ENCODE data around the gene GLMN. TPM values are rescaled to one million over a fixed set of nuclear protein-coding genes. Genes with fewer than 3 reads are reported as not detected.
A peak's percentile ranks its signal among the peaks of the same experiment; 100 is the strongest.
"Not testable (repeated sequence)": the region's sequence is repeated elsewhere in the genome, so short reads cannot be mapped to it uniquely, and the experiment has no call there.

GLMN gene
- total RNA-seq, 1 experiment from 2014 or later, result 23.2 TPM

- Histone ChIP-seq H3K36me3 (replicated peaks; ENCODE audit: control insufficient read depth, insufficient read depth, low read length) (peaks cover 1% of the 10 kb centered on the region), H3K27me3 (ENCODE audit: control insufficient read depth, insufficient read depth, low read length) (no peaks in the 10 kb centered on the region), H3K4me3 (ENCODE audit: insufficient read depth, low read depth, low read length) (no peak overlapping the region)
- DNase-seq, result no peak
Observed at GRCh38 chr1:92315766-92316599, 17.2 kb upstream of the GLMN start.

- H3K27me3 ChIP-seq (ENCODE audit: control insufficient read depth, insufficient read depth, low read length), result no peaks in the 10 kb centered on the region
- DNase-seq, result no peak
- no peak overlapping the region for H3K4me3 ChIP-seq (ENCODE audit: insufficient read depth, low read depth, low read length)
- peaks cover 2% of the 10 kb centered on the region for H3K36me3 ChIP-seq (replicated peaks; ENCODE audit: control insufficient read depth, insufficient read depth, low read length)
Observed at GRCh38 chr1:92314024-92314423, 15.2 kb upstream of the GLMN start.

GRCh38 chr1:92310185-92310597, 11.4 kb upstream of the GLMN start:
- H3K4me3 ChIP-seq (ENCODE audit: insufficient read depth, low read depth, low read length), result no peak overlapping the region
- DNase-seq, result peak; percentile 14

GRCh38 chr1:92307980-92308379, 9.2 kb upstream of the GLMN start:
- DNase-seq, result no peak
- H3K36me3 ChIP-seq (replicated peaks; ENCODE audit: control insufficient read depth, insufficient read depth, low read length), result peaks cover 6% of the 10 kb centered on the region
- no peaks in the 10 kb centered on the region for H3K27me3 ChIP-seq (ENCODE audit: control insufficient read depth, insufficient read depth, low read length)
- H3K4me3 ChIP-seq (ENCODE audit: insufficient read depth, low read depth, low read length), result no peak overlapping the region

More at GRCh38 chr1:92310185-92310597, 11.4 kb upstream of the GLMN start:
- peaks cover 4% of the 10 kb centered on the region for H3K36me3 ChIP-seq (replicated peaks; ENCODE audit: control insufficient read depth, insufficient read depth, low read length)
- no peaks in the 10 kb centered on the region for H3K27me3 ChIP-seq (ENCODE audit: control insufficient read depth, insufficient read depth, low read length)

GRCh38 chr1:92306020-92306419, 7.2 kb upstream of the GLMN start:
- no peak for DNase-seq
- H3K36me3 ChIP-seq (replicated peaks; ENCODE audit: control insufficient read depth, insufficient read depth, low read length), result peaks cover 6% of the 10 kb centered on the region
- no peak overlapping the region for H3K4me3 ChIP-seq (ENCODE audit: insufficient read depth, low read depth, low read length)
- H3K27me3 ChIP-seq (ENCODE audit: control insufficient read depth, insufficient read depth, low read length), result no peaks in the 10 kb centered on the region

- H3K36me3 ChIP-seq (replicated peaks; ENCODE audit: control insufficient read depth, insufficient read depth, low read length), result peaks cover 7% of the 10 kb centered on the region
- DNase-seq, result no peak
- no peak overlapping the region for H3K4me3 ChIP-seq (ENCODE audit: insufficient read depth, low read depth, low read length)
- no peaks in the 10 kb centered on the region for H3K27me3 ChIP-seq (ENCODE audit: control insufficient read depth, insufficient read depth, low read length)
Observed at GRCh38 chr1:92301021-92301420, 2.2 kb upstream of the GLMN start.

- Histone ChIP-seq H3K4me3 (ENCODE audit: insufficient read depth, low read depth, low read length) (peak overlapping the region; percentile 93), H3K27me3 (ENCODE audit: control insufficient read depth, insufficient read depth, low read length) (no peaks in the 10 kb centered on the region)
Observed at GRCh38 chr1:92299477-92300150, 827 bp upstream of the GLMN start.

DNA sequence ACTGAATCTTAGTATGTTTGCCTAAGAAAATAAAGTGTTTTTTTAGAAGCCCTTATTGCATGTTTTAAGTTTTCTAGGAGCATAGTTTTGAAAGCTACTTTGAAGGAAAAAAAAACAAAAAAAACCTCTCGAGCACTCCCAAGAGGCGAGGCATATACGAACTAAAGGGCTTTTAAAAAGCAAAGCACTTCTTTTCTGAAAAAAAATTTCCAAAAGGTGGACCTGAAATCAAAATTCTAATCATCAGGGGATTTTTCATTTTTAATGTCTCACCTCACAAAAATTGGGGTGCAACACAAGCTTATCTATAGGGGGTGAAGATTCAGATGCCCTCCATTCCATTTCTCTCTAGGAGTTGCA, 594 bp downstream of the GLMN start:
- Histone ChIP-seq H3K27me3 (ENCODE audit: control insufficient read depth, insufficient read depth, low read length) (no peaks in the 10 kb centered on the region), H3K36me3 (replicated peaks; ENCODE audit: control insufficient read depth, insufficient read depth, low read length) (peaks cover 4% of the 10 kb centered on the region), H3K4me3 (ENCODE audit: insufficient read depth, low read depth, low read length) (peak overlapping the region; percentile 93)
- DNase-seq, result no peak

More at GRCh38 chr1:92299477-92300150, 827 bp upstream of the GLMN start:
- no peak for DNase-seq
- peaks cover 5% of the 10 kb centered on the region for H3K36me3 ChIP-seq (replicated peaks; ENCODE audit: control insufficient read depth, insufficient read depth, low read length)

DNA sequence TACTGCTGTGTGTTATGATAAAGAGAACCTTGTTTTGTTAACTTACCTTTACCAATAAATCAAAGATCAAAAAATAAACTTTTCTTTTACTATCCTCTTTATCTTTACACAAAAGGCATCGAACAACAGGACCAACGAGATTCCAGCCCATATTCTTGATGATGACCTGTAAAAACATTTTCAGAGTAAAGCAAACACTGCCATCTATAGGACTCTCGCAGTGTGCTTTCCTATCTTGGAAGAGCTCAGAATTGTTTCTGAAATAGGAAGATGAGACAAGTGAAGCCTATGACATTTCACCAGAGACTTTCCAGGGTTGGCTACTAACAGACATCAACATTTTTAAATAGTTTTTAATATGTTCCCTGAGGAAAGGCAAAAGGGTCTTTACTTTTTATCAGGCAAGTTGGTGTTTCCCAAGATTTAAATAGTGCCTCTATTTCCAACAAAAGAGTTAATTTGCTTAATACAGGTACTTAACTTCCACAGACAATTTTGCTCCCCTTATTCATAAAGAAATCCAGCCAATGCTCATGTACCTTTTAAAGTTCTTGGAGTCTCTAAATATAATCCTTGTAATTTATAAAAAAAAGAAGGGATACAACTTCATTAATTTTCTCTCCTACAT, 7.3 kb downstream of the GLMN start:
- peak; percentile 24 for DNase-seq
- Histone ChIP-seq H3K4me3 (ENCODE audit: insufficient read depth, low read depth, low read length) (no peak overlapping the region), H3K36me3 (replicated peaks; ENCODE audit: control insufficient read depth, insufficient read depth, low read length) (peaks cover 6% of the 10 kb centered on the region), H3K27me3 (ENCODE audit: control insufficient read depth, insufficient read depth, low read length) (no peaks in the 10 kb centered on the region)

DNA sequence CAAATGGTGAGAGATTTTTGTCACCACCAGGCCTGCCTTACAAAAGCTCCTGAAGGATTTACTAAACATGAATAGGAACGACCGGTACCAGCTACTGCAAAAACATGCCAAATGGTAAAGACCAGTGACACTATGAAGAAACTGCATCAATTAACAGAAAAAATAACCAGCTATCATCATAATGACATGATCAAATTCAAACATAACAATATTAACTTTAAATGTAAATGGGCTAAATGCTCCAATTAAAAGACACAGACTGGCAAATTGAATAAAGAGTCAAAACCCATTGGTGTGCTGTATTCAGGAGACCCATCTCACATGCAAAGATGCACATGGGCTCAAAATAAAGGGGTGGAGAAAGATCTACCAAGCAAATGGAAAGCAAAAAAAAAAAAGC, 17.4 kb downstream of the GLMN start:
- not testable (repeated sequence) for H3K36me3 ChIP-seq (replicated peaks; ENCODE audit: control insufficient read depth, insufficient read depth, low read length); DNase-seq; H3K4me3 ChIP-seq (ENCODE audit: insufficient read depth, low read depth, low read length); H3K27me3 ChIP-seq (ENCODE audit: control insufficient read depth, insufficient read depth, low read length)

DNA sequence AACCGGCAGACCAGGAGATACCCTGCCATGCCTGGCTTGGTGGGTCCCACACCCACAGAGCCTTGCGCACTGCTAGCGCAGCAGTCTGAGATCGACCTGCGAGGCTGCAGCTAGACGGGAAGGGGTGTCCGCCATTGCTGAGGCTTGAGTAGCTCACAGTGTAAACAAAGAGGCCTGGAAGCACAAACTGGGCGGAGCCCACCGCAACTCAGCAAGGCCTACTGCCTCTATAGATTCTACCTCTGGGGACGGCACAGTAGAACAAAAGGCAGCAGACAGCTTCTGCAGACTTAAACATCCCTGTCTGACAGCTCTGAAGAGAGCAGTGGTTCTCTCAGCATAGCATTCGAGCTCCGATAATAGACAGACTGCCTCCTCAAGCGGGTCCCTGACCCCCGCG, 19.0 kb downstream of the GLMN start:
- DNase-seq; H3K27me3 ChIP-seq (ENCODE audit: control insufficient read depth, insufficient read depth, low read length); H3K36me3 ChIP-seq (replicated peaks; ENCODE audit: control insufficient read depth, insufficient read depth, low read length); H3K4me3 ChIP-seq (ENCODE audit: insufficient read depth, low read depth, low read length): not testable (repeated sequence)

DNA sequence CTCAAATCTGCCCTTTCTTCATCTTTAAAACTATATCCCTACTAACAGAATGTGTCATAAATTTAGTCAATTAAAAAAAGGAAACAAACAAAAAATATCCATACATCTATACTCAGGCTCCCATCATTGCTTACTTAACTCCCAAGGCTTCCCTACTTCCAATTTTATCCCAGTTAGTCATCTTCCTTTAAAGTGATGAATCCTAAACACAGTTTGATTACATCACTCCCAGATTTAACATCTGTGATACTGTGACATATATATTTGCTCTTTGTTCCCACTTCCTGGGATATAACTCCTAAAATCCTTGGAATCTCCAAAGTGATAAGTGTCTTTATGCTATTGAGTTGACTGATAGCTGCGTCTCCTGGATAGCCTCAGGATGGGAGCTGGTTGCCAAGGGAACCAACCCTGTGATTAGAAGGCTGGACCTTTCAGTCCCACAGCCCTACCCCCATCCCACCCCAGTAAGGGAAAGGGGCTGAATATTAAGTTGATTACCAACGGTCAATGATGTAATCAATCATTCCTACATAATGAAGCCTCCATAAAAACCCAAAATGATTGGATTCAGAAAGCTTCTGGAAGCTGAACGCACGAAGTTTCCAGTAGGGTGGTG, 21.6 kb downstream of the GLMN start:
- no peak for DNase-seq
- Histone ChIP-seq H3K36me3 (replicated peaks; ENCODE audit: control insufficient read depth, insufficient read depth, low read length) (peaks cover 1% of the 10 kb centered on the region; the same call in 1 of the 2 replicates), H3K27me3 (ENCODE audit: control insufficient read depth, insufficient read depth, low read length) (no peaks in the 10 kb centered on the region), H3K4me3 (ENCODE audit: insufficient read depth, low read depth, low read length) (no peak overlapping the region)

DNA sequence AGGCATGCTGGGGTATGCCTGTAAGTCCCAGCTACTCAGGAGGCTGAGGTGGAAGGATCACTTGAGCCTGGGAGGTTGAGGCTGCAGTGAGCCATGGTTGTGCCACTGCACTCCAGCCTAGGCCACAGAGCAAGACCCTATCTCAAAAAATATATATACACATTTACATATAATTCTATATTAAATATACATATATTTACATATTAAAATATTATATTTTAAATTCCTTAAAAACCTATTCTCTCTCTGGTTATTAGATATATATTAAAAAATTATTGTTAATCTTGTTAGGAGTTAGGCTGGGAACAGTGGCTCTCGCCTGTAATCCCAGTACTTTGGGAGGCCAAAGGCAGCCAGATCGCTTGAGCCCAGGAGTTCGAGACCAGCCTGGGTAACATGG, 22.7 kb downstream of the GLMN start:
- DNase-seq, result no peak
- no peak overlapping the region for H3K4me3 ChIP-seq (ENCODE audit: insufficient read depth, low read depth, low read length)
- no peaks in the 10 kb centered on the region for H3K27me3 ChIP-seq (ENCODE audit: control insufficient read depth, insufficient read depth, low read length)
- peaks cover 2% of the 10 kb centered on the region; the same call in 1 of the 2 replicates for H3K36me3 ChIP-seq (replicated peaks; ENCODE audit: control insufficient read depth, insufficient read depth, low read length)

- Histone ChIP-seq H3K4me3 (ENCODE audit: insufficient read depth, low read depth, low read length) (no peak overlapping the region), H3K36me3 (replicated peaks; ENCODE audit: control insufficient read depth, insufficient read depth, low read length) (peaks cover 2% of the 10 kb centered on the region; the same call in 1 of the 2 replicates), H3K27me3 (ENCODE audit: control insufficient read depth, insufficient read depth, low read length) (no peaks in the 10 kb centered on the region)
- no peak for DNase-seq
Observed at GRCh38 chr1:92274939-92275338, 23.8 kb downstream of the GLMN start.

All from H7 (cell line).